Heart right ventricle (tissue), 16 donors: Measurements from ENCODE around the gene AGER. TPM values are rescaled to one million over a fixed set of nuclear protein-coding genes. Genes with fewer than 3 reads are reported as not detected.
"Not testable (repeated sequence)": the region's sequence is repeated elsewhere in the genome, so short reads cannot be mapped to it uniquely, and the experiment has no call there.

Experiments
- ATAC-seq, 8 donors: fragments of 200-7000 bp; cut with Tn5 transposase; one replicate each; pipeline ENCODE4 v1.9.1; 2020; ENCODE audit warnings: mild to moderate bottlenecking in 8 of 8, moderate library complexity in 8 of 8, moderate number of reproducible peaks in 1 of 8
- DNase-seq, 2 donors: peaks; one replicate each; pipeline ENCODE4 v3.0.0-alpha.2; 2020
- H3K27ac ChIP-seq, 10 donors: fragments of 200-600 bp; sonication (generic) in 2 of 10; one replicate each; pipeline versions ENCODE4 v1.5.0 to v1.8.0; 2020 to 2022; ENCODE audit warnings: mild to moderate bottlenecking in 3 of 10
- H3K27me3 ChIP-seq, 7 donors: fragments of 200-600 bp; one replicate each; pipeline ENCODE4 v1.8.0; 2021 to 2022; ENCODE audit warnings: mild to moderate bottlenecking in 2 of 7
- H3K36me3 ChIP-seq, 9 donors: fragments of 200-600 bp; sonication (generic) in 1 of 9; one replicate each; pipeline versions ENCODE4 v1.5.0 to v1.8.0; 2020 to 2022; ENCODE audit warnings: mild to moderate bottlenecking in 2 of 9
- H3K4me1 ChIP-seq, 9 donors: fragments of 200-600 bp; sonication (generic) in 1 of 9; one replicate each; pipeline versions ENCODE4 v1.5.0 to v1.8.0; 2020 to 2022; ENCODE audit warnings: mild to moderate bottlenecking in 4 of 9
- H3K4me3 ChIP-seq, 10 donors: fragments of 200-600 bp; sonication (generic) in 2 of 10; one replicate each; pipeline versions ENCODE4 v1.5.0 to v1.8.0; 2020 to 2022; ENCODE audit warnings: mild to moderate bottlenecking in 7 of 10, moderate library complexity in 2 of 10
- H3K9me3 ChIP-seq, 11 donors: fragments of 200-600 bp in 10 of 11; sonication (generic) in 2 of 11; one replicate each; pipeline versions ENCODE4 v1.5.0 to v1.8.0; 2013 to 2022; ENCODE audit warnings: mild to moderate bottlenecking in 2 of 11, control low read depth in 1 of 11, moderate library complexity in 1 of 11
- WGBS, 2 donors: extraction: QIAGEN DNeasy Blood & Tissue Kit; methylation state at CpG; one replicate each; pipeline ENCODE4 v1.1.7; 2013; ENCODE audit warnings: inconsistent platforms in 1 of 2; 5-methylcytosine and 5-hydroxymethylcytosine counted together
- intact Hi-C, 10 donors: fragments of 100-400 bp; cut with DNase I; formaldehyde crosslinking; loops; one replicate each; pipeline versions ENCODE4 v1.11.1 to v1.14.2; 2022
- polyA plus RNA-seq, 2 donors: library from polyadenylated mRNA; stranded (reverse); fragments of 200-250 nt; gene quantifications; one replicate each; pipeline ENCODE4 v1.2.3, GENCODE V29; 2013
- total RNA-seq, 10 donors: library from RNA; stranded (reverse); fragmentation: NEBNext Ultra II Directional in 3 of 10; extraction: Animal tissue kit (Norgen Biotek cat#: 25700) in 3 of 10; gene quantifications; one replicate each; pipeline versions ENCODE4 v1.2.1 to v1.2.4, GENCODE V29; 2021 to 2023
- TF ChIP-seq, protein P1 (sequence below), 9 donors: fragments of 200-600 bp; sonication (generic) in 2 of 9; IDR thresholded peaks; one replicate each; pipeline versions ENCODE4 v1.5.0 to v1.8.0; 2021 to 2022; ENCODE audit warnings: antibody characterized with exemption in 9 of 9, mild to moderate bottlenecking in 5 of 9, moderate library complexity in 1 of 9
- donor health status: Arrhythmogenic right ventricular cardiomyopathy.
- donor health status: ischemic (EF 13 %, LVEDD 7.1; RV severe dilation, severe dysfunction).
- donor health status: healthy with polysubstance abuse.
- donor health status: DM: no; HTN: yes; CAD: no.
- donor health status: DM: no; HTN: no; CAD: no.
- donor health status: ischemic (EF 25% LVEDD 6.9; RV normal size, moderate dysfunction).
- donor health status: ischemic (EF 25% LVEDD 5.7; RV mildly dilated, moderate dysfunction).
- donor health status: healthy.
- donor health status: DM: yes; HTN: yes; CAD: no.
- donor health status: Ischemic cardiomyopathy.
- donor health status: ischemic (EF 35%, LVEDD 5.7; RV mildly dilated, moderate dysfunction).
- donor health status: nonischemic (EF 11% LVEDD 7.7; RV severe dilation, severe dysfunction).
- donor health status: DM: yes; HTN: yes; CAD: no.
- donor health status: PGD.
- donor health status: ischemic (EF 29% LVEDD 5.4; RV normal size, mild dysfunction).
- donor health status: nonischemic (EF 23%, LVEDD 6.1; RV moderate dilation, normal function).

AGER gene
- total and polyA plus RNA-seq, 12 donors, result 0.75 to 5.5 (median 3.1) TPM

DNA sequence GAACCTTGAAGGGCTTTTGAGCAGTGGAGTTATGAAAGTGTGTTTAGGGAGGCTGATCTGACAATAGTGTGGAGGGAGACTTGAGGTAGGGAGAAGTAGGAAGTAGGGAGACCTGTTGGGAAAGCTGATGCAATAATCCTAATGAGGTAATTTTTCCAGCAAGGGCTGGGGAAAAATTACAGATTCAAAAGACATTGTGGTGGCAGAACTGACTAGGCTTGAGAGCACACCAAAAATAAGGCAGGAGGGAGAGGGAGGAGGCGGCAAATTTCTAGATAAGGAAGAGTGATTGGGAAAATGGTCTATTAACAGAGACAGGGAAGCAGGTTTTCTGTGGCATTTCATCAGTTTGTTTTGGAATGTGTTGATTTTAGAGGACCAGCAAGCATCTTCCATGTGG is 37.8 kb downstream of the AGER start:
- Histone ChIP-seq H3K4me1 (peaks cover 0 to 14% (median 0%) of the 10 kb centered on the region in 9 donors), H3K36me3 (peaks cover 0 to 9% (median 0%) of the 10 kb centered on the region in 9 donors), H3K27ac (no peak overlapping the region), H3K9me3 (no peaks in the 10 kb centered on the region), H3K4me3 (no peak overlapping the region), H3K27me3 (peaks cover 0 to 48% (median 8%) of the 10 kb centered on the region in 7 donors)
- DNase-seq (no peak), ATAC-seq (no peak)
- TF ChIP-seq, protein P1, sequence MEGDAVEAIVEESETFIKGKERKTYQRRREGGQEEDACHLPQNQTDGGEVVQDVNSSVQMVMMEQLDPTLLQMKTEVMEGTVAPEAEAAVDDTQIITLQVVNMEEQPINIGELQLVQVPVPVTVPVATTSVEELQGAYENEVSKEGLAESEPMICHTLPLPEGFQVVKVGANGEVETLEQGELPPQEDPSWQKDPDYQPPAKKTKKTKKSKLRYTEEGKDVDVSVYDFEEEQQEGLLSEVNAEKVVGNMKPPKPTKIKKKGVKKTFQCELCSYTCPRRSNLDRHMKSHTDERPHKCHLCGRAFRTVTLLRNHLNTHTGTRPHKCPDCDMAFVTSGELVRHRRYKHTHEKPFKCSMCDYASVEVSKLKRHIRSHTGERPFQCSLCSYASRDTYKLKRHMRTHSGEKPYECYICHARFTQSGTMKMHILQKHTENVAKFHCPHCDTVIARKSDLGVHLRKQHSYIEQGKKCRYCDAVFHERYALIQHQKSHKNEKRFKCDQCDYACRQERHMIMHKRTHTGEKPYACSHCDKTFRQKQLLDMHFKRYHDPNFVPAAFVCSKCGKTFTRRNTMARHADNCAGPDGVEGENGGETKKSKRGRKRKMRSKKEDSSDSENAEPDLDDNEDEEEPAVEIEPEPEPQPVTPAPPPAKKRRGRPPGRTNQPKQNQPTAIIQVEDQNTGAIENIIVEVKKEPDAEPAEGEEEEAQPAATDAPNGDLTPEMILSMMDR (IDR thresholded peaks at IDR 0.05), result no peak
- intact Hi-C loops, result no loop called here
- WGBS, 2 donors, result 64 to 77% methylated on average over 1 of the region's 1 CpG

DNA sequence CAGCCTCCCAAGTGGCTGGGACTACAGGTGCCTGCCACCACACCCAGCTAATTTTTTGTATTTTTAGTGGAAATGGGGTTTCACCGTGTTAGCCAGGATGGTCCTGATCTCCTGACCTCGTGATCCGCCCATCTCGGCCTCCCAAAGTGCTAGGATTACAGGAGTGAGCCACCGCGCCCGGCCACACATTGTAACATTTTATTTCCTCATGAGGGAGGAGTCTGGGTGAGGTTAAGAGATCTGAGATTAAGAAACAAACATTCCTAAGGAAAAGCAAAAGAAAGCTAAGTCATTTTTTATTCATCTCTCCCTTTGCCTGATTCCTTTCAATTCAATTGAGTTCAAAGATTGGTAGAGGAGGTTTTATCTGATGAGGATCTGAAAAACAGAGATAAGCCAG is 39.8 kb downstream of the AGER start:
- DNase-seq, ATAC-seq, H3K27ac ChIP-seq, intact Hi-C loops, H3K36me3 ChIP-seq, H3K9me3 ChIP-seq, H3K4me3 ChIP-seq: not testable (repeated sequence)
- Histone ChIP-seq H3K4me1 (peaks cover 0 to 11% (median 0%) of the 10 kb centered on the region in 9 donors), H3K27me3 (peaks cover 0 to 28% (median 5%) of the 10 kb centered on the region in 7 donors)
- WGBS, 2 donors, result 82 to 83% methylated on average over 7 of the region's 7 CpGs

DNA sequence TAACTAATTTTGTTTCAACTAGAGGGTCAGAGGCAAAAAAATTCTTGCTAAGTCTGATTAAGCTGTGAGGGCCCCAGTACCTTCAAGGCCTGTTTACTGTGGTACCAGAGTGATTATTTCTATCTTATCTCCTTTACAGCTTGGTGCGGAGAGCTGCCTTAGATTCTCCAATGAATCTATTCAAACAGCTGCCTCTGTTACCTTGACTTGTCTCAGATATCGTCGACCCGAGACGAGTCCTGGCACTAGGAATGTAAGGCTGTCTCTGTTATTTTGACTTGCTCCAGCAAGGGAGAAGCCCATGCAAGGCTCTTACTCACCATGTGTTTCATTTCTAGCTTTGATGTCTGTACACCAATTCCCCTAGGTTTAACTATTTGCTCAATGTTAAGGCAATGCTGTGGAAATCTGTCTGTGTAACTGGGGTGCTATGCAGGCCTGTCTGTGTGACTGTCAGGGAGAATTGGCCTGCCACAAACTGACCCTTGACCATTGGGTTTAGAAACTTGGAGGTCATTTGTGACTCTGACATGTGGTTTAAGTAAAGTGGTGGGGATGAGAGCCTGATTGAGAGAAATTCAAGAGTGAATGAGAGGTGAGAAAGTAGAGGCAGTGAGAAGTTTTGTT is 43.5 kb downstream of the AGER start:
- no peak overlapping the region for H3K4me3 ChIP-seq
- H3K27ac ChIP-seq, result no peak overlapping the region
- H3K36me3 ChIP-seq, result no peaks in the 10 kb centered on the region
- TF ChIP-seq, protein P1 (IDR thresholded peaks at IDR 0.05), result no peak
- H3K4me1 ChIP-seq, result no peaks in the 10 kb centered on the region
- no peaks in the 10 kb centered on the region for H3K27me3 ChIP-seq
- DNase-seq, result no peak
- intact Hi-C loops, result no loop called here
- no peaks in the 10 kb centered on the region for H3K9me3 ChIP-seq
- no peak for ATAC-seq
- 47% methylated on average over 5 of the region's 5 CpGs for WGBS, 2 donors

DNA sequence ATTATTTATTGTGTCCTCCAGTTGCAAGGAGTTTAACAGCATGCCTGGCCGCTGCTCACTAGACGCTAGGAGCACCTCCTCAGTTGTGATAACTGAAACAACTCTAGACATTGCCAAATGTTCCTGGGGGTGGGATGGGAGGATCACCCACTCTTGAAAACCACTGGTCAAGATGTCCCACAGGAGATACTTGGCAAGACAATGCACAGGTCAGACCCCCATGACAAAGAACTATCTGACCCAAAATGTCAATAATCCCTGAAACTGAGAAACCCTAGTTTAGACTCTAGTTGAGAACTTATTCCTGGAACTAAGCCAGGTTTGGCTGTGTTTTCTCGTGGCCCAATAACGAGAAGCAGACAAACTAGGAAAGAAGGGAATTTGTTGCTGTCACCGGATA is 44.5 kb downstream of the AGER start:
- TF ChIP-seq, protein P1 (IDR thresholded peaks at IDR 0.05), result no peak
- Histone ChIP-seq H3K4me1 (no peaks in the 10 kb centered on the region), H3K27ac (no peak overlapping the region), H3K9me3 (no peaks in the 10 kb centered on the region), H3K36me3 (no peaks in the 10 kb centered on the region), H3K4me3 (no peak overlapping the region), H3K27me3 (no peaks in the 10 kb centered on the region)
- DNase-seq, result no peak
- ATAC-seq, result no peak
- WGBS, 2 donors, result 55 to 67% methylated on average over 5 of the region's 5 CpGs
- intact Hi-C loops, result no loop called here

DNA sequence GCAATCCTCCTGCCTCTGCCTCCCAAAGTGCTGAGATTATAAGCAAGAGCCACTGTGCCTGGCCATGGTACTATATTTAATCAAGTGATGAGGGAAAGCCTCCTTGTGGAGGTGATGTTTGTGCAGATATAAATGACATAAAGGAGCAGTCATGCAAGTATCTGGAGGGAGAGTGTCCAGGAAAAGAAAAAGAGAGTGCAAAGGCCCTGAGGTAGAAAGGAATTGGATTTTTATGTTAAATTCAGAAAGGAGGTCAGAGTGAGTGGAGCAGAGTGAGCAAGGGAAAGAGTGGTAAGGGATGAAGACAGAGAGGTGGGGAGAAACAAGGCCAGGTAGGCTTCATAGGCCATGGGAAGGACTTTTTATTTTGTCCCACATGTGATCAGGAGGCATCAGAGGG is 46.6 kb downstream of the AGER start:
- DNase-seq (no peak), ATAC-seq (no peak)

More for the DNA sequence above, 46.6 kb downstream of the AGER start:
- Histone ChIP-seq H3K36me3 (no peaks in the 10 kb centered on the region), H3K4me3 (no peak overlapping the region), H3K9me3 (no peaks in the 10 kb centered on the region), H3K27ac (no peak overlapping the region), H3K27me3 (peaks cover 0 to 7% (median 0%) of the 10 kb centered on the region in 7 donors), H3K4me1 (no peaks in the 10 kb centered on the region)
- intact Hi-C loops, result no loop called here
- TF ChIP-seq, protein P1 (IDR thresholded peaks at IDR 0.05), result no peak
